ENCODE measurements around the gene CHRNB2.

CHRNB2 gene

DNA sequence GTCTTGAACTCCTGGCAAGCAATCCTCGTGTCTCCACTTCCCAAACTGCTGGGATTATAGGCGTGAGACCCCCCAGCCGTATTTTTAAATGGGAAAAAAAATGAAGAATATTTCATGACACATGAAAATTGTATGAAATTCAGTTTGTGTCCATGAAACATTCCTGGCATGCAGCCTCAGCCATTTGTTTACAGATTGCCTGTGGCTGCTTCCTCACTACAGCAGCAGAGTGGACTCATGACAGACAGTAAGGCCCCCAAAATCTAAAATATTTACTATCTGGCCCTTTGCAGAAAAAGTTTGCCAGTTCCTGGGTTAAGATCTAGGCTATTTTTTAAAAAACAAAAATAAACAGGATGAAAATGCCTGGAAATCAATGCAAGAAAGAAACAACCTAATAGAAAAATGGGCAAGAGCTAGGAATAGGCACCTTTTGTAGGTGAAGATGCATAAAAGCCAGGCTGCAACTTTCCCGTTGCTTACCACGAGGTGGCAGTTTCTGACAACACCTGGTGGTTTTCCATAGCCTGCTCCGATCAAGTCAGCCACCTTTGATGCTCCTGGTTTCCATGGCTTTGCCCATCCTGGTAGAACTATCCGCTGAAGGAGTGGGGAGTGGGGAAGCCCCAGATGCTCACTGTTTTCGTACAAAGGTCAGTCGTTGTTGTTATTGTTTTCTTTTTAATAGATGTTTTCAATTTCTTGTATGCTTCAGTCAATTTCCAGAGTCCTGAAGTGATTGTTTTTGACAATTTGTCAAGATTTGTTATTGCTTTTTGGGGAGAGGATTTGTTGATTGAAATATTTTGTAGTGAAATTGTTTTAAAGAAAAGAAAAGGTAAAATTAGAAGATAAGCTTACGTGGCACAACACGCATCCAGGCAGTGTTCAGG lies 33.4 kb upstream of the CHRNB2 start:
- TF ChIP-seq, protein P1, sequence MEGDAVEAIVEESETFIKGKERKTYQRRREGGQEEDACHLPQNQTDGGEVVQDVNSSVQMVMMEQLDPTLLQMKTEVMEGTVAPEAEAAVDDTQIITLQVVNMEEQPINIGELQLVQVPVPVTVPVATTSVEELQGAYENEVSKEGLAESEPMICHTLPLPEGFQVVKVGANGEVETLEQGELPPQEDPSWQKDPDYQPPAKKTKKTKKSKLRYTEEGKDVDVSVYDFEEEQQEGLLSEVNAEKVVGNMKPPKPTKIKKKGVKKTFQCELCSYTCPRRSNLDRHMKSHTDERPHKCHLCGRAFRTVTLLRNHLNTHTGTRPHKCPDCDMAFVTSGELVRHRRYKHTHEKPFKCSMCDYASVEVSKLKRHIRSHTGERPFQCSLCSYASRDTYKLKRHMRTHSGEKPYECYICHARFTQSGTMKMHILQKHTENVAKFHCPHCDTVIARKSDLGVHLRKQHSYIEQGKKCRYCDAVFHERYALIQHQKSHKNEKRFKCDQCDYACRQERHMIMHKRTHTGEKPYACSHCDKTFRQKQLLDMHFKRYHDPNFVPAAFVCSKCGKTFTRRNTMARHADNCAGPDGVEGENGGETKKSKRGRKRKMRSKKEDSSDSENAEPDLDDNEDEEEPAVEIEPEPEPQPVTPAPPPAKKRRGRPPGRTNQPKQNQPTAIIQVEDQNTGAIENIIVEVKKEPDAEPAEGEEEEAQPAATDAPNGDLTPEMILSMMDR (IDR thresholded peaks at IDR 0.05; ENCODE audit: low read depth, low read length) = no peak
- no peak overlapping the region for H3K4me3 ChIP-seq (ENCODE audit: low read depth, low read length)

DNA sequence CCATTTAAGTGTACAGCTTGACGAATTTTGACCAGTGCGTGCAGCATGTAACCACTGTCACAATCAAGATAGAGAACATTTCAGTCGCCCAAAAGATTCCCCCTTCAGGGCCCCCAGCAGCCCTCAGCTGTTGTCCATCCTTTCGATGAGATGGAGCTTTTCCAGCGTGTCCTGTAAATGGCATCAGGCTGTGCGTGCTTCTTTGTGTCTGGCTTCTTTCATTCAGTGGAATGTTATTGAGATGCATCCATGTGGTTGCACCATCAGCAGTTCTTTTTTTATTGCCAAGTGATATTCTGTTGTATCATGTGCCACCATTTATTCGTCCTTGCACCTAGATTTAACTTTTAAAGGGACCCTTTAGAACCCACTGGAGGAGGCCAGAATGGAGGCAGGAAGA lies 31.0 kb upstream of the CHRNB2 start:
- TF ChIP-seq, protein P1 (IDR thresholded peaks at IDR 0.05; ENCODE audit: low read depth, low read length) = no peak
- no peak overlapping the region for H3K4me3 ChIP-seq (ENCODE audit: low read depth, low read length)

DNA sequence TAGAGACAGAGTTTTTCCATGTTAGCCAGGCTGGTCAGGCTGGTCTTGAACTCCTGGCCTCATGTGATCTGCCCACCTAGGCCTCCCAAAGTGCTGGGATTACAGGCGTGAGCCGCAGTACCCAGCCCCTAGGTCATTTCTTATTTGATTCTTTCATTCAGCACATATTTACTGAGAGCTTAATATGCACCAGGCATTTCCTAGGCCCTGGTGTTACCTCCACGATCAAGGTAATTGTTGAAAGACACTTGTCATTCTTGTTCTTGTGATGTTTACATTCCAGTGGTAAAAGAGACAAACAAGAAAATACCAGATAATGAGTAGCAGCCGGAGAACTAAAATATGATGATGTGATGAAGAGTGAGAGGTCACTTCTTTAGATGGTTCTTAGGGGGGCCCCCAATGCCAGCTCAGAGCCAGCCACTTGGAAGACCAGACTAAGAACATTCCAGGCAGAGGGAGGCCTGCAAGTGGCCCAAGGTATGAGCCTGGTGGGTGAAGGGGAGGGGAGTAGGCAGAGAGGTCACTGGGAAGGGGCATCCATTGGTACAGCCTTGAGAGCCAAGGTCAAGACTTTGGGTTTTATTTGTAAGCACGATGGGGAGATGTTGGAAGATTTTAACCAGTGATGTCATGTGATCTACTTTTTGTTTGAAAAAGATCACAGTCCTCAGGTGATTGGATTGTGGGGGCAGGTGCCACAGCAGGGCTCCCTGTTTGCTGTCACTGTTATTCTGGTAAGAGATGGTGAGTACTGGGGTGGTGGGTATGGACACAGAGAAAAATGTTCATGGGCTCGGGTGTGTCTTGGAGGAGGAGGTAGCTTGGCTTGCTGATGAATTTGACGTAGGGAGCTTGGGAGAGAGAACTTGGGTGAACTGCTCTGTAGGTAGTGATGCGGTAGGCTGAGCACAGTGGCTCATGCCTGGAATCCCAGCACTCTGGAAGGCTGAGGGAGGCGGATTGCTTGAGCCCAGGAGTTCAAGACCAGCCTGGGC lies 27.8 kb upstream of the CHRNB2 start:
- TF ChIP-seq, protein P1 (IDR thresholded peaks at IDR 0.05; ENCODE audit: low read depth, low read length) = no peak

DNA sequence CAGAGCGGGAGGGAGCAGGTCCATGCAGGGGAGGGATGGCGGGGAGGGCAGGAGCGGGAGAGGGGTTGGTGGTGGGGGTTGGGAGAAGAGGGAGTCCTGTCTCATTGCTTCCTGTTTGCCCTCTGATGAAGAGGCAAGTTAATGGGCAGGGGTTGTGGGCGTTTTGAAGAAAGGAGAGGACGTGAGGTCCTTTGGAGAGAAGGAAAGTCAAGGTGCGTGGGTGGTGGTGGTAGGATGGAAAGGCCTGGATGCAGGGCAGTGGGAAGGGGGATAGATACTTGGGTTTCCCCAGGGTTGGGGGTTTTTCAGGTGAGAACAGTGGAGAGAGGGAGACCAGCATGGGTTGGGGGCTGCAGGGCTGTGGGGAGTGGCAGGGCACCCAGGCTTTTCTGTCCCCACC lies 26.3 kb upstream of the CHRNB2 start:
- TF ChIP-seq, protein P1 (IDR thresholded peaks at IDR 0.05; ENCODE audit: low read depth, low read length) = no peak
- H3K4me3 ChIP-seq (ENCODE audit: low read depth, low read length) = no peak overlapping the region

More for the DNA sequence above, 27.8 kb upstream of the CHRNB2 start:
- H3K4me3 ChIP-seq (ENCODE audit: low read depth, low read length) = no peak overlapping the region

DNA sequence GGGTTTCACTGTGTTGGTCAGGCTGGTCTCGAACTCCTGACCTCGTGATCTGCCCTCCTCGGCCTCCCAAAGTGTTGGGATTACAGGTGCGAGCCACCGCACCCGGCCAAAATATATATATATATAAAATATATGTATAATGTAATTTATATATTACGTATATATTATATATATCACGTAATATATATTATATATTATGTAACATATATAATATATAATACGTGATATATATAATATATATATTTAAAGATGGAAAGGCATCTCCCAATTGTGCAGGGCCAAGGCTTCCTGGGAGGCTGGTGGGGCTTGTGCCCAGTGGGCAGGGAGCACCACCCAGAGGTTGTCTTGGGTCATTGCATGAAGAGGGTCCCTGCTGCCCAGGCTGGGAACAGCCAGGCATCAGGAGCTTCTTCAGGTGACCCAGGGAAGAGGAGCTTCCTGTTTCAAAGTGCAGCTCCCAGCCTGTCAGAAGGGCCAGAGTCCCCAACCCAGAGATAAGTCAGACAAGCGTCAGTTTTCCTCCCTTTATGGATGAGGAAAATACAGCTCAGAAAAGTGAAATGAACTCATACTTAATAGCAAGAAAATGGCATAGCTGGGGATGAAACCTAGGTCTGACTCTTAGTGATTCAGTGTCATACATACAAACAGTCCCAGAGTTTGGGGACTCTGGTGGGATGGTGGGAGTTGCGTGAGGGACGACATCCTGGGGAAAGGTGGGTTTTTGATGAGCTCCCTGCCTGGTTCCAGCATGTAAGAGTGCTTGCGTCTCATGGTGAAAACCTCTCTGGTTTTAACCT lies 21.1 kb upstream of the CHRNB2 start:
- TF ChIP-seq, protein P1 (IDR thresholded peaks at IDR 0.05; ENCODE audit: low read depth, low read length) = peak; percentile 86
- H3K4me3 ChIP-seq (ENCODE audit: low read depth, low read length) = no peak overlapping the region

DNA sequence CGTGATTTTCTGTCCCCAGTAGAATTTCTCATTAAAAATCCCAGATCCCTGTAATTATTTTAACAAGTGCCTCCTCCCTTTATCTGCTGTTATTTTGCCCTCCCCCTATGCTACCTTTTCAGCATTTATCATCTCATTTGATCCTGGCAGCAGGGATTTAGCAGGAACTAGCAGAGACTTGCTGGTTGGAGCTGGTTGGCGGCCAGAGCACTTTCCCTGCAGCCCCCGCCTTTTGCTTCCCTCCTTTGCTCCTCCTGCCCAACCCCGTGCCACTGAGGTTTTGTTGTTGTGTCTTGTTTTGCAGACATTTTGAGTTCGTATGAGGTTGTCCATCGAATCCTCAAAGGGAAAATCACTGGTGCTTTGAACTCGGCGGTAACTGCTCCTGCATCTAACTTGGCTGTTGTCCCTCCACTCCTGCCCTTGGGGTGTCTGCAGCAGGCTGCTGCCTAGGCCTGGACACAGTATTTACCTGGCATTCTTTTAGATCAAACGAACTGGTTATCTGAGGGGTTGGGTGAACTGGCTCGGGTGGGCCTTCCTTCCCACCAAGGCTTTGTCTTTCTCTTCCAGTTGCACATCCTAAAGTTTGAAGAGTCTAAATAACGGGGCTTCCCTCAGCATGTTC lies 20.4 kb upstream of the CHRNB2 start:
- TF ChIP-seq, protein P1 (IDR thresholded peaks at IDR 0.05; ENCODE audit: low read depth, low read length) = no peak
- H3K4me3 ChIP-seq (ENCODE audit: low read depth, low read length) = no peak overlapping the region

Data from WI38 (cell line).